CD4-positive, alpha-beta T cell (primary cell): ENCODE measurements around the gene TMEM94. TPM values are rescaled to one million over a fixed set of nuclear protein-coding genes. Genes with fewer than 3 reads are reported as not detected.
"Not testable (repeated sequence)": the region's sequence is repeated elsewhere in the genome, so short reads cannot be mapped to it uniquely, and the experiment has no call there.

ENCODE experiments used
- ATAC-seq: fragments of 200-7000 bp; cut with Tn5 transposase; one replicate; pipeline ENCODE4 v1.10.0; 2022; ENCODE audit warnings: mild to moderate bottlenecking; ENCODE audit not compliant: poor library complexity
- CTCF ChIA-PET: fragments of 350-600 bp; sonication (Branson Sonifier 250); formaldehyde crosslinking; loops from one replicate; lab custom pipeline; 2021; ENCODE audit warnings: antibody characterized with exemption, inconsistent platforms; lab: Charles Lee
- POLR2A ChIA-PET: fragments of 350-600 bp; sonication (Branson Sonifier 250); formaldehyde crosslinking; loops from one replicate; lab custom pipeline; 2021; ENCODE audit warnings: antibody characterized with exemption, inconsistent platforms; lab: Charles Lee
- DNase-seq, 14 experiments: peaks; one replicate each; pipeline ENCODE4 v3.0.0-alpha.2; 2013 to 2020; ENCODE audit warnings: mixed read lengths in 2 of 14
- H3K27ac ChIP-seq, 2 donors: one replicate each; pipeline versions ENCODE4 v1.5.1 to v1.7.0; 2013; ENCODE audit warnings: low read length in 2 of 2, low read depth in 1 of 2, mild to moderate bottlenecking in 1 of 2
- H3K27me3 ChIP-seq, 2 experiments: 1 replicate in 1 of 2; 2 replicates in 1 of 2; pipeline versions ENCODE4 v1.6.1 to v1.7.0; 2013; ENCODE audit warnings: low read length in 2 of 2, control low read depth in 1 of 2, mild to moderate bottlenecking in 1 of 2, moderate library complexity in 1 of 2; ENCODE audit not compliant: insufficient read depth in 2 of 2, control insufficient read depth in 1 of 2
- H3K36me3 ChIP-seq: one replicate; pipeline ENCODE4 v1.6.1; 2013; ENCODE audit warnings: low read length, control low read depth; ENCODE audit not compliant: insufficient read depth
- H3K4me1 ChIP-seq: one replicate; pipeline ENCODE4 v1.6.1; 2013; ENCODE audit warnings: low read length, control low read depth; ENCODE audit not compliant: insufficient read depth
- H3K4me3 ChIP-seq: one replicate; pipeline ENCODE4 v1.5.1; 2013; ENCODE audit warnings: mild to moderate bottlenecking, low read length, moderate library complexity
- H3K9me3 ChIP-seq, 2 experiments: 1 replicate in 1 of 2; 2 replicates in 1 of 2; pipeline versions ENCODE4 v1.6.1 to v1.7.0; 2013; ENCODE audit warnings: low read length in 2 of 2, mild to moderate bottlenecking in 2 of 2, control low read depth in 1 of 2, moderate library complexity in 1 of 2; ENCODE audit not compliant: control insufficient read depth in 1 of 2, insufficient read depth in 1 of 2
- H3K27ac Mint-ChIP-seq: one replicate; pipeline ENCODE4 v1.8.0; 2020; ENCODE audit warnings: mixed read lengths
- H3K27me3 Mint-ChIP-seq: one replicate; pipeline ENCODE4 v1.8.0; 2021; ENCODE audit warnings: mixed read lengths
- H3K36me3 Mint-ChIP-seq: one replicate; pipeline ENCODE4 v1.8.0; 2021; ENCODE audit warnings: low read depth, mixed read lengths
- H3K4me1 Mint-ChIP-seq: one replicate; pipeline ENCODE4 v1.8.0; 2021; ENCODE audit warnings: low read depth, mixed read lengths
- H3K4me3 Mint-ChIP-seq: one replicate; pipeline ENCODE4 v1.8.0; 2020; ENCODE audit warnings: mild to moderate bottlenecking, mixed read lengths
- H3K9me3 Mint-ChIP-seq: one replicate; pipeline ENCODE4 v1.8.0; 2020; ENCODE audit warnings: mixed read lengths
- intact Hi-C, 2 experiments: fragments of 100-400 bp; cut with DNase I in 1 of 2; cut with micrococcal nuclease in 1 of 2; formaldehyde crosslinking; loops; one replicate each; pipeline versions ENCODE4 v1.15.1 to v1.9.0; 2023 to 2025; cut with DNase I, micrococcal nuclease
- total RNA-seq, 174 experiments: library from RNA in 2 of 174; stranded (reverse) in 2 of 174; gene quantifications; one replicate each; pipeline ENCODE4 v1.2.3 and lab custom pipeline; 2021 to 2026
- TF ChIP-seq, protein P1 (sequence below): fragments of 200-600 bp; IDR thresholded peaks from one replicate; pipeline ENCODE4 v1.8.0; 2022; ENCODE audit warnings: antibody characterized with exemption, mild to moderate bottlenecking

Gene TMEM94
- total RNA-seq, 2 experiments from 2014 or later = 52.8 to 57.3 TPM

GRCh38 chr17:75476271-75476671 lies 19.8 kb downstream of the TMEM94 start:
- H3K4me1 ChIP-seq = no peaks in the 10 kb centered on the region
- no peaks in the 10 kb centered on the region for H3K27me3 ChIP-seq
- H3K4me3 Mint-ChIP-seq = no peak overlapping the region
- intact Hi-C loops = no loop called here
- H3K36me3 Mint-ChIP-seq = peaks cover 45% of the 10 kb centered on the region
- H3K4me3 ChIP-seq = no peak overlapping the region
- no peak overlapping the region for H3K27ac Mint-ChIP-seq
- TF ChIP-seq, protein P1, sequence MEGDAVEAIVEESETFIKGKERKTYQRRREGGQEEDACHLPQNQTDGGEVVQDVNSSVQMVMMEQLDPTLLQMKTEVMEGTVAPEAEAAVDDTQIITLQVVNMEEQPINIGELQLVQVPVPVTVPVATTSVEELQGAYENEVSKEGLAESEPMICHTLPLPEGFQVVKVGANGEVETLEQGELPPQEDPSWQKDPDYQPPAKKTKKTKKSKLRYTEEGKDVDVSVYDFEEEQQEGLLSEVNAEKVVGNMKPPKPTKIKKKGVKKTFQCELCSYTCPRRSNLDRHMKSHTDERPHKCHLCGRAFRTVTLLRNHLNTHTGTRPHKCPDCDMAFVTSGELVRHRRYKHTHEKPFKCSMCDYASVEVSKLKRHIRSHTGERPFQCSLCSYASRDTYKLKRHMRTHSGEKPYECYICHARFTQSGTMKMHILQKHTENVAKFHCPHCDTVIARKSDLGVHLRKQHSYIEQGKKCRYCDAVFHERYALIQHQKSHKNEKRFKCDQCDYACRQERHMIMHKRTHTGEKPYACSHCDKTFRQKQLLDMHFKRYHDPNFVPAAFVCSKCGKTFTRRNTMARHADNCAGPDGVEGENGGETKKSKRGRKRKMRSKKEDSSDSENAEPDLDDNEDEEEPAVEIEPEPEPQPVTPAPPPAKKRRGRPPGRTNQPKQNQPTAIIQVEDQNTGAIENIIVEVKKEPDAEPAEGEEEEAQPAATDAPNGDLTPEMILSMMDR = no peak
- H3K9me3 Mint-ChIP-seq = no peaks in the 10 kb centered on the region
- H3K4me1 Mint-ChIP-seq = no peaks in the 10 kb centered on the region
- H3K9me3 ChIP-seq = no peaks in the 10 kb centered on the region
- POLR2A ChIA-PET = no interaction called here
- no peak for ATAC-seq
- no peak for DNase-seq
- no peaks in the 10 kb centered on the region for H3K27me3 Mint-ChIP-seq
- CTCF ChIA-PET = no interaction called here
- H3K36me3 ChIP-seq = peaks cover 39% of the 10 kb centered on the region
- no peak overlapping the region for H3K27ac ChIP-seq

DNA sequence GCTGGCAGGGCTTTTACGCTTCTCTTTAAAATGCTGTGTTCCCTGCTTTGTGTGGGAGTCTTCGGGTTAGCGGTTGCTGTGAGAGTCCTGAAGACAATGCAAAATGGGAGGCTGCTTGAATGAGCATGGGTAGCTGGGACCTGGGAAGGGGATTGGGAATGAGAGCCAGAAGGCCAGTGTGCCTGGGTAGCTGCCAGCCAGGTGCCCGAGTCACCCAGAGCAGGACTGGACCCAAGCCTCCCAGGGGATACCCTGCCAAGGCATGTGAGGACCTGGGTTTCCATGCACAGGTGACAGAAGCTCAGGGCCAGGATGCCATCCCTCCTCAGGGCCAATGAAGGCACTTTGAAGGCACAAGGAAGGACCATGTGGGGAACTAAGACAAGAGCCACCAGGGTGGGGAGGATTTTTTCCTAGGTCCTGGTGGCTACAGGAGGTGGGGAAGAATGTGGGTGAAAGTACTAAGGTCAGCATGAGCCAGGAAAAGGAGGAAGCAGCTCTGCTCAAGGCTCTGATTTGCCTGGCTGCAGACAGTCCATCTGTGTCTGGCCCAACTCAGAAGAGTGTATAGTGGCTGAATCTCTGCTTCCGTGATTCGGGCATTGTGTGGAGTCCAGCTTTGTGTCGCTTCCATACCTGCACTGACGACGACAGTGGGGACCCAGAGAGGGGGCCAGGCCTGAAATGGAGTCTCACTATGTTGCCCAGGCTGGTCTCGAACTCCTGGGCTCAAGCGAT lies 20.5 kb downstream of the TMEM94 start:
- CTCF ChIA-PET = no interaction called here

DNA sequence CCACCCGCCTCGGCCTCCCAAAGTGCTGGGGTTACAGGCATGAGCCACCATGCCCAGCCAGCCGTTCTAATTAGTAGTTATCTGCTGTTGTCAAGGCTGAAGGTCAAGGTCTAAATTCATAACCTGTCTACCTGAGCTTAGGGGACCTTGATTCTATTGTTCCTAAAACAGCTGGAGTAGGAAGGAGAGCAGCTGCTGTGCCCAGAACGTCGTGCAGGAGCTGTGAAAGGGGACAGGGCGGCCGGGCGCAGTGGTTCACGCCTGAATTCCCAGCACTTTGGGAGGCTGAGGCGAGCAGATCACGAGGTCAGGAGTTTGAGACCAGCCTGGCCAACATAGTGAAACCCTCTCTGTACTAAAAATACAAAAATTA lies 21.0 kb downstream of the TMEM94 start:
- H3K4me3 ChIP-seq, H3K27me3 ChIP-seq, CTCF ChIA-PET, intact Hi-C loops, H3K4me1 Mint-ChIP-seq, H3K27ac ChIP-seq, H3K4me3 Mint-ChIP-seq, H3K27me3 Mint-ChIP-seq, H3K9me3 ChIP-seq, H3K9me3 Mint-ChIP-seq, H3K27ac Mint-ChIP-seq, H3K4me1 ChIP-seq, ATAC-seq, DNase-seq: not testable (repeated sequence)
- H3K36me3 ChIP-seq = peaks cover 30% of the 10 kb centered on the region
- POLR2A ChIA-PET = interaction anchor here (0.5 kb wide), 1 partner anchor 42 kb away, joined by 3 read pairs; no protein-coding TSS in a partner anchor
- peaks cover 37% of the 10 kb centered on the region for H3K36me3 Mint-ChIP-seq

More for the DNA sequence above, 20.5 kb downstream of the TMEM94 start:
- Histone ChIP-seq H3K4me1 (no peaks in the 10 kb centered on the region), H3K27me3 (no peaks in the 10 kb centered on the region), H3K36me3 (peaks cover 35% of the 10 kb centered on the region), H3K27ac (no peak overlapping the region), H3K4me3 (no peak overlapping the region), H3K9me3 (no peaks in the 10 kb centered on the region)
- H3K36me3 Mint-ChIP-seq = peaks cover 43% of the 10 kb centered on the region
- DNase-seq (no peak), ATAC-seq (no peak)
- no peak overlapping the region for H3K4me3 Mint-ChIP-seq
- H3K9me3 Mint-ChIP-seq = no peaks in the 10 kb centered on the region
- H3K4me1 Mint-ChIP-seq = no peaks in the 10 kb centered on the region
- H3K27ac Mint-ChIP-seq = no peak overlapping the region
- H3K27me3 Mint-ChIP-seq = no peaks in the 10 kb centered on the region
- intact Hi-C loops = no loop called here
- TF ChIP-seq, protein P1 = no peak
- POLR2A ChIA-PET = interaction anchor here (0.5 kb wide), 2 partner anchors 41 to 925 kb away, joined by 3 read pairs; no protein-coding TSS in a partner anchor

DNA sequence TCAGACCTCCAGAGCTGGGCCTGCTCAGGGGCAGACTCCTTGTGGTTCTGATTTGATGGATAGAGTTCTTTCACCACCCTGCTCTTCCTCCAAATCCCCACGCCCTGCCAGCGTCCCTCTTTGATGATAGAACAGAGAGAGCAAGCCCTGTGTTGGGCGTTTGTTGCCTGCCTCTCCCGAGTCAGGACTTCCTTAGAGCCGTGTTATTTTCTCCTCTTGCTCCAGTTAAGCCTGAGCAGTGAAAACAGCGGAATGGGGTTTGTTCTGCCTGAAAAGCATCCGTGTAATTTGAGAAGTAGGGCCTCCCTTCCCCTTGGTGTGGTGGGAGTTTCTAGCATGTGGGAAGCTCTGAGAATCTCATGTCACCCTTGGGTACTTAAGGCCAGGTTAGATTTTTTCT lies 22.1 kb downstream of the TMEM94 start:
- Mint-ChIP-seq H3K4me3 (no peak overlapping the region), H3K9me3 (no peaks in the 10 kb centered on the region), H3K36me3 (peaks cover 30% of the 10 kb centered on the region), H3K27ac (no peak overlapping the region), H3K4me1 (no peaks in the 10 kb centered on the region), H3K27me3 (no peaks in the 10 kb centered on the region)
- POLR2A ChIA-PET = no interaction called here
- H3K9me3 ChIP-seq = no peaks in the 10 kb centered on the region
- intact Hi-C loops = no loop called here
- no peak overlapping the region for H3K27ac ChIP-seq
- DNase-seq (no peak), ATAC-seq (no peak)
- CTCF ChIA-PET = no interaction called here
- H3K27me3 ChIP-seq = no peaks in the 10 kb centered on the region
- no peaks in the 10 kb centered on the region for H3K4me1 ChIP-seq
- peaks cover 19% of the 10 kb centered on the region for H3K36me3 ChIP-seq
- no peak overlapping the region for H3K4me3 ChIP-seq
- TF ChIP-seq, protein P1 = no peak
